B cell (primary cell): ENCODE measurements around the gene CEP85L. TPM values are rescaled to one million over a fixed set of nuclear protein-coding genes. Genes with fewer than 3 reads are reported as not detected.

Source experiments
- ATAC-seq: fragments of 200-7000 bp; cut with Tn5 transposase; one replicate; pipeline ENCODE4 v1.10.0; 2021; ENCODE audit warnings: low read depth, mild to moderate bottlenecking, moderate number of reproducible peaks, moderate library complexity
- CTCF ChIA-PET: fragments of 350-600 bp; sonication (Branson Sonifier 250); formaldehyde crosslinking; loops from one replicate; lab custom pipeline; 2021; ENCODE audit warnings: antibody characterized with exemption, inconsistent platforms; lab: Charles Lee
- POLR2A ChIA-PET: fragments of 350-600 bp; sonication (Branson Sonifier 250); formaldehyde crosslinking; loops from one replicate; lab custom pipeline; 2021; ENCODE audit warnings: antibody characterized with exemption; lab: Charles Lee
- DNase-seq: peaks from one replicate; pipeline ENCODE4 v3.0.0; 2013
- H2AFZ ChIP-seq: 2 replicates; pipeline ENCODE4 v1.6.1; 2012; ENCODE audit warnings: mild to moderate bottlenecking, low read depth, low read length; ENCODE audit not compliant: insufficient read depth, poor library complexity, severe bottlenecking
- H3K27ac ChIP-seq, 2 donors: 1 replicate in 1 of 2; 2 replicates in 1 of 2; pipeline ENCODE4 v1.5.1; 2012 to 2013; ENCODE audit warnings: low read length in 2 of 2, mild to moderate bottlenecking in 2 of 2, moderate library complexity in 1 of 2
- H3K27me3 ChIP-seq, 4 experiments: fragments of 200-600 bp in 1 of 4; sonication (generic) in 1 of 4; replicated peaks in 1 of 4; 1 replicate in 2 of 4; 2 replicates in 2 of 4; pipeline versions ENCODE4 v1.6.1 to v1.7.0; 2013 to 2016; ENCODE audit warnings: low read length in 3 of 4, mild to moderate bottlenecking in 2 of 4, mixed read lengths in 1 of 4, moderate library complexity in 1 of 4; ENCODE audit not compliant: insufficient read depth in 4 of 4, control insufficient read depth in 3 of 4; ENCODE audit errors: control extremely low read depth in 1 of 4
- H3K36me3 ChIP-seq, 2 experiments: replicated peaks in 1 of 2; 1 replicate in 1 of 2; 2 replicates in 1 of 2; pipeline versions ENCODE4 v1.6.1 to v1.7.1; 2013; ENCODE audit warnings: low read length in 1 of 2; ENCODE audit not compliant: insufficient read depth in 2 of 2, control insufficient read depth in 1 of 2; ENCODE audit errors: control extremely low read depth in 1 of 2, extremely low read depth in 1 of 2
- H3K4me1 ChIP-seq, 2 donors: fragments of 200-600 bp in 1 of 2; sonication (generic) in 1 of 2; 1 replicate in 1 of 2; 2 replicates in 1 of 2; pipeline versions ENCODE4 v1.5.1 to v1.6.1; 2013 to 2017; ENCODE audit warnings: low read length in 2 of 2; ENCODE audit not compliant: control insufficient read depth in 2 of 2, insufficient read depth in 2 of 2
- H3K4me2 ChIP-seq: replicated peaks from 2 replicates; pipeline ENCODE3; 2012; ENCODE audit warnings: mild to moderate bottlenecking, low read depth, low read length; ENCODE audit not compliant: poor library complexity, severe bottlenecking
- H3K4me3 ChIP-seq, 5 experiments: fragments of 200-600 bp in 1 of 5; sonication (generic) in 1 of 5; 1 replicate in 3 of 5; 2 replicates in 2 of 5; pipeline versions ENCODE4 v1.5.1 to v1.7.0; 2011 to 2016; ENCODE audit warnings: low read length in 4 of 5, mild to moderate bottlenecking in 4 of 5, low read depth in 2 of 5, control low read depth in 1 of 5, moderate library complexity in 1 of 5; ENCODE audit not compliant: insufficient read depth in 1 of 5; ENCODE audit errors: control extremely low read depth in 1 of 5, extremely low read depth in 1 of 5
- H3K79me2 ChIP-seq: fragments of 200-600 bp; sonication (generic); one replicate; pipeline ENCODE4 v1.6.0; 2016; ENCODE audit warnings: low read length; ENCODE audit not compliant: control insufficient read depth, insufficient read depth
- H3K9ac ChIP-seq: fragments of 200-600 bp; sonication (generic); 2 replicates; pipeline ENCODE4 v1.6.1; 2017; ENCODE audit warnings: mild to moderate bottlenecking, low read length, moderate library complexity
- H3K9me3 ChIP-seq, 3 donors: one replicate each; pipeline versions ENCODE4 v1.6.1 to v1.7.1; 2013; ENCODE audit warnings: low read length in 2 of 3; ENCODE audit not compliant: control insufficient read depth in 2 of 3, insufficient read depth in 1 of 3; ENCODE audit errors: control extremely low read depth in 1 of 3
- H4K20me1 ChIP-seq: 2 replicates; pipeline ENCODE4 v1.6.0; 2012; ENCODE audit warnings: mild to moderate bottlenecking, low read length; ENCODE audit not compliant: insufficient read depth, control insufficient read depth, poor library complexity, severe bottlenecking
- H3K27ac Mint-ChIP-seq: one replicate; pipeline ENCODE4 v1.8.0; 2021; ENCODE audit warnings: mixed read lengths
- H3K27me3 Mint-ChIP-seq: one replicate; pipeline ENCODE4 v1.8.0; 2021; ENCODE audit warnings: mixed read lengths
- H3K4me1 Mint-ChIP-seq: one replicate; pipeline ENCODE4 v1.8.0; 2021; ENCODE audit warnings: mixed read lengths
- H3K4me3 Mint-ChIP-seq: one replicate; pipeline ENCODE4 v1.8.0; 2021; ENCODE audit warnings: mixed read lengths
- H3K9me3 Mint-ChIP-seq: one replicate; pipeline ENCODE4 v1.8.0; 2022; ENCODE audit warnings: mixed read lengths; ENCODE audit not compliant: insufficient read depth
- CTCF ChIP-seq: fragments of 200-600 bp; IDR thresholded peaks from one replicate; pipeline ENCODE4 v1.8.0; 2022; ENCODE audit warnings: antibody characterized with exemption, mild to moderate bottlenecking
- EZH2 ChIP-seq: IDR thresholded peaks from 2 replicates; pipeline ENCODE4 v1.6.1; 2012; ENCODE audit warnings: borderline replicate concordance, low read depth, mild to moderate bottlenecking, moderate library complexity, low read length; ENCODE audit not compliant: insufficient read depth, poor library complexity, severe bottlenecking
- WGBS: methylation state at CpG from one replicate; pipeline ENCODE4 v1.1.5; 2013; ENCODE audit warnings: missing lambda C conversion rate; ENCODE audit not compliant: insufficient coverage; 5-methylcytosine and 5-hydroxymethylcytosine counted together
- intact Hi-C: fragments of 100-400 bp; cut with micrococcal nuclease; formaldehyde crosslinking; loops from one replicate; pipeline ENCODE4 v1.10.0; 2022
- polyA plus RNA-seq: library from polyadenylated mRNA; depleted of rRNA; stranded (reverse); fragments of >200 nt; gene quantifications from 2 replicates; pipeline ENCODE4 v1.2.3, GENCODE V29; 2012
- total RNA-seq, 2 donors: library from RNA; stranded (reverse); fragments of 120-200 nt in 1 of 2; gene quantifications; 1 replicate in 1 of 2; 2 replicates in 1 of 2; pipeline versions ENCODE4 v1.2.3 to v1.2.4, GENCODE V29; 2013 to 2022

Gene CEP85L
- total and polyA plus RNA-seq, 2 donors (not counting 1 experiment from before 2014, with no cell fraction given), result 7.6 to 32.1 TPM

- H3K27me3 Mint-ChIP-seq, result no peaks in the 10 kb centered on the region
- TF ChIP-seq CTCF (no peak), EZH2 (no peak)
- Histone ChIP-seq H3K27me3 (no peaks in the 10 kb centered on the region), H3K27ac (no peak overlapping the region), H2AFZ (no peak overlapping the region), H3K4me1 (no peaks in the 10 kb centered on the region), H3K4me3 (no peak overlapping the region), H3K79me2 (peaks cover 11% of the 10 kb centered on the region), H3K9me3 (no peaks in the 10 kb centered on the region), H3K9ac (no peak overlapping the region), H3K36me3 (peaks cover 2 to 5% of the 10 kb centered on the region in 2 experiments), H4K20me1 (no peaks in the 10 kb centered on the region), H3K4me2 (no peak overlapping the region)
- ChIA-PET POLR2A (no interaction called here), CTCF (interaction anchor here (1.4 kb wide), 1 partner anchor 29 kb away, joined by 6 read pairs; no protein-coding TSS in a partner anchor)
- WGBS, result no CpG with 5 or more reads among the region's 1 CpG
- H3K4me3 Mint-ChIP-seq, result no peak overlapping the region
- ATAC-seq (no peak), DNase-seq (no peak)
- H3K9me3 Mint-ChIP-seq, result no peaks in the 10 kb centered on the region
- H3K4me1 Mint-ChIP-seq, result peaks cover 3% of the 10 kb centered on the region
- H3K27ac Mint-ChIP-seq, result no peak overlapping the region
- intact Hi-C loops, result no loop called here
These were observed 56.5 kb downstream of the CEP85L start for GRCh38 chr6:118594877-118595276.

- no peak overlapping the region for H3K4me2 ChIP-seq
- DNase-seq, result no peak
- peaks cover 15% of the 10 kb centered on the region for H3K79me2 ChIP-seq
- no peak overlapping the region for H3K9ac ChIP-seq
- no peaks in the 10 kb centered on the region for H4K20me1 ChIP-seq
- no peak overlapping the region for H3K27ac Mint-ChIP-seq
- no peak overlapping the region for H3K27ac ChIP-seq
- no peak overlapping the region for H3K4me3 ChIP-seq
- intact Hi-C loops, result no loop called here
- H3K4me1 Mint-ChIP-seq, result peaks cover 5% of the 10 kb centered on the region
- no CpG with 5 or more reads among the region's 3 CpGs for WGBS
- POLR2A ChIA-PET, result no interaction called here
- no peaks in the 10 kb centered on the region for H3K27me3 Mint-ChIP-seq
- H2AFZ ChIP-seq, result no peak overlapping the region
- CTCF ChIA-PET, result interaction anchor here (0.6 kb wide), 2 partner anchors 12 to 1836 kb away, joined by 3 read pairs; no protein-coding TSS in a partner anchor
- no peaks in the 10 kb centered on the region for H3K9me3 Mint-ChIP-seq
- no peaks in the 10 kb centered on the region for H3K4me1 ChIP-seq
- no peaks in the 10 kb centered on the region for H3K27me3 ChIP-seq
- peaks cover 4 to 5% of the 10 kb centered on the region in 2 experiments for H3K36me3 ChIP-seq
- no peak overlapping the region for H3K4me3 Mint-ChIP-seq
- no peak for ATAC-seq
- no peaks in the 10 kb centered on the region for H3K9me3 ChIP-seq
- TF ChIP-seq EZH2, result no peak
- TF ChIP-seq CTCF, result no peak
These were observed 59.5 kb downstream of the CEP85L start for GRCh38 chr6:118591897-118592296.
